Measurements from ENCODE around the gene ARHGEF11. TPM values are rescaled to one million over a fixed set of nuclear protein-coding genes. Genes with fewer than 3 reads are reported as not detected.

Gene ARHGEF11
- polyA plus RNA-seq, 4 donors, result 13.2 to 31.5 (median 18.0) TPM

Other genes starting within 250 kb of the ARHGEF11 start
- 1 to 10 TPM in 3 of 4 donors, under 1 TPM in 1; 0.89 to 3.7 (median 2.4) TPM for gene SH2D2A, start 228.9 kb downstream of the ARHGEF11 start, polyA plus RNA-seq
- under 1 TPM in 2 of 4 donors, not detected in 2; 0.01 to 0.04 TPM for gene INSRR, start 186.6 kb downstream of the ARHGEF11 start, polyA plus RNA-seq
- under 1 TPM in 2 of 4 donors, not detected in 2; 0.10 to 0.67 TPM for gene NTRK1, start 184.9 kb downstream of the ARHGEF11 start, polyA plus RNA-seq
- 1 to 10 TPM in 2 of 4 donors, under 1 TPM in 2; 0.22 to 6.5 (median 2.6) TPM for gene PEAR1, start 152.0 kb downstream of the ARHGEF11 start, polyA plus RNA-seq
- gene LRRC71, start 125.1 kb downstream of the ARHGEF11 start, polyA plus RNA-seq, result under 1 TPM in 2 of 4 donors, not detected in 2; 0.07 to 0.13 TPM
- gene ETV3L, start 54.1 kb upstream of the ARHGEF11 start, polyA plus RNA-seq, result not detected
- 10 to 100 TPM; 10.3 to 17.7 (median 14.0) TPM for gene ETV3, start 92.7 kb upstream of the ARHGEF11 start, polyA plus RNA-seq

All from small intestine (tissue), 4 donors.